CD14-positive monocyte (primary cell): Measurements from ENCODE around the gene IGF1. TPM values are rescaled to one million over a fixed set of nuclear protein-coding genes. Genes with fewer than 3 reads are reported as not detected.

Source experiments
- DNase-seq, 3 donors: peaks; one replicate each; pipeline ENCODE4 v3.0.0-alpha.2; 2011 to 2022
- H2AFZ ChIP-seq: 2 replicates; pipeline ENCODE4 v1.6.0; 2012; ENCODE audit warnings: mild to moderate bottlenecking, low read depth, low read length, inconsistent platforms; ENCODE audit not compliant: insufficient read depth, poor library complexity, severe bottlenecking
- H3K27ac ChIP-seq, 2 donors: 1 replicate in 1 of 2; 2 replicates in 1 of 2; pipeline ENCODE4 v1.5.1; 2012 to 2013; ENCODE audit warnings: low read length in 2 of 2, control low read depth in 1 of 2, inconsistent platforms in 1 of 2, low read depth in 1 of 2, mild to moderate bottlenecking in 1 of 2
- H3K27me3 ChIP-seq, 2 donors: one replicate each; pipeline versions ENCODE4 v1.6.0 to v1.6.1; 2011 to 2013; ENCODE audit warnings: low read length in 2 of 2; ENCODE audit not compliant: control insufficient read depth in 2 of 2, insufficient read depth in 2 of 2
- H3K36me3 ChIP-seq, 2 donors: replicated peaks in 1 of 2; 1 replicate in 1 of 2; 2 replicates in 1 of 2; pipeline versions ENCODE4 v1.5.1 to v1.6.1; 2012 to 2013; ENCODE audit warnings: low read length in 2 of 2, control low read depth in 1 of 2, inconsistent platforms in 1 of 2, mild to moderate bottlenecking in 1 of 2; ENCODE audit not compliant: insufficient read depth in 2 of 2, control insufficient read depth in 1 of 2
- H3K4me1 ChIP-seq, 2 donors: 1 replicate in 1 of 2; 2 replicates in 1 of 2; pipeline versions ENCODE4 v1.5.1 to v1.6.1; 2012 to 2013; ENCODE audit warnings: low read length in 2 of 2, control low read depth in 1 of 2, inconsistent platforms in 1 of 2, mild to moderate bottlenecking in 1 of 2, moderate library complexity in 1 of 2; ENCODE audit not compliant: insufficient read depth in 2 of 2, control insufficient read depth in 1 of 2
- H3K4me2 ChIP-seq: replicated peaks from 2 replicates; pipeline ENCODE3; 2012; ENCODE audit warnings: low read length, moderate library complexity, mild to moderate bottlenecking; ENCODE audit not compliant: poor library complexity, severe bottlenecking; ENCODE audit errors: extremely low read depth
- H3K4me3 ChIP-seq, 3 experiments: fragments of 200-600 bp in 1 of 3; sonication (generic) in 1 of 3; replicated peaks in 1 of 3; 1 replicate in 2 of 3; 2 replicates in 1 of 3; pipeline ENCODE4 v1.5.1; 2011 to 2013; ENCODE audit warnings: low read length in 3 of 3, mild to moderate bottlenecking in 3 of 3, control low read depth in 2 of 3, low read depth in 2 of 3, inconsistent platforms in 1 of 3, moderate library complexity in 1 of 3
- H3K79me2 ChIP-seq: 2 replicates; pipeline ENCODE4 v1.6.0; 2012; ENCODE audit warnings: mild to moderate bottlenecking, control low read depth, inconsistent platforms, low read length, moderate library complexity; ENCODE audit not compliant: insufficient read depth
- H3K9ac ChIP-seq: 2 replicates; pipeline ENCODE4 v1.6.0; 2017; ENCODE audit warnings: low read length, mild to moderate bottlenecking; ENCODE audit not compliant: insufficient read depth, poor library complexity, severe bottlenecking
- H3K9me3 ChIP-seq, 2 donors: replicated peaks in 1 of 2; 1 replicate in 1 of 2; 2 replicates in 1 of 2; pipeline versions ENCODE4 v1.5.1 to v1.6.1; 2012 to 2013; ENCODE audit warnings: low read length in 2 of 2, control low read depth in 1 of 2; ENCODE audit not compliant: control insufficient read depth in 1 of 2, insufficient read depth in 1 of 2
- H4K20me1 ChIP-seq: 2 replicates; pipeline ENCODE4 v1.6.0; 2012; ENCODE audit warnings: mild to moderate bottlenecking, low read length, control low read depth, moderate library complexity; ENCODE audit not compliant: insufficient read depth
- H3K27ac Mint-ChIP-seq, 7 donors: one replicate each; pipeline ENCODE4 v1.8.0; 2020; ENCODE audit warnings: mild to moderate bottlenecking in 7 of 7, mixed read lengths in 7 of 7, moderate library complexity in 6 of 7, inconsistent platforms in 2 of 7
- H3K27me3 Mint-ChIP-seq, 3 donors: one replicate each; pipeline ENCODE4 v1.8.0; 2021 to 2022; ENCODE audit warnings: low read depth in 3 of 3, mild to moderate bottlenecking in 3 of 3, mixed read lengths in 3 of 3, moderate library complexity in 3 of 3, inconsistent platforms in 1 of 3
- H3K36me3 Mint-ChIP-seq, 2 donors: one replicate each; pipeline ENCODE4 v1.8.0; 2020; ENCODE audit warnings: mixed read lengths in 2 of 2, inconsistent platforms in 1 of 2, mild to moderate bottlenecking in 1 of 2
- H3K4me1 Mint-ChIP-seq: one replicate; pipeline ENCODE4 v1.8.0; 2020; ENCODE audit warnings: mild to moderate bottlenecking, mixed read lengths
- H3K4me3 Mint-ChIP-seq, 2 donors: one replicate each; pipeline ENCODE4 v1.8.0; 2020; ENCODE audit warnings: mild to moderate bottlenecking in 2 of 2, mixed read lengths in 2 of 2, moderate library complexity in 1 of 2
- H3K9me3 Mint-ChIP-seq, 7 donors: one replicate each; pipeline ENCODE4 v1.8.0; 2020 to 2022; ENCODE audit warnings: mixed read lengths in 7 of 7, mild to moderate bottlenecking in 6 of 7, moderate library complexity in 6 of 7, inconsistent platforms in 2 of 7
- WGBS: methylation state at CpG from one replicate; pipeline ENCODE4 v1.1.5; 2013; ENCODE audit warnings: missing lambda C conversion rate; ENCODE audit not compliant: insufficient coverage; 5-methylcytosine and 5-hydroxymethylcytosine counted together
- intact Hi-C, 2 donors: fragments of 100-400 bp; cut with micrococcal nuclease; formaldehyde crosslinking; loops; one replicate each; pipeline versions ENCODE4 v1.15.0 to v1.15.1; 2023
- polyA plus RNA-seq, 3 donors: library from polyadenylated mRNA; depleted of rRNA in 1 of 3; unstranded in 2 of 3; stranded (reverse) in 1 of 3; fragments of 300-500 nt in 2 of 3; fragments of >200 nt in 1 of 3; fragmentation: Illumina TruSeq in 2 of 3; gene quantifications; 1 replicate in 2 of 3; 2 replicates in 1 of 3; pipeline ENCODE4 v1.2.3, GENCODE V29; 2012 to 2021
- TF ChIP-seq, protein P1 (sequence below): fragments of 200-600 bp; IDR thresholded peaks from one replicate; pipeline ENCODE4 v1.8.0; 2022; ENCODE audit warnings: antibody characterized with exemption, mild to moderate bottlenecking

IGF1 gene
- polyA plus RNA-seq, 3 donors, result not detected

DNA sequence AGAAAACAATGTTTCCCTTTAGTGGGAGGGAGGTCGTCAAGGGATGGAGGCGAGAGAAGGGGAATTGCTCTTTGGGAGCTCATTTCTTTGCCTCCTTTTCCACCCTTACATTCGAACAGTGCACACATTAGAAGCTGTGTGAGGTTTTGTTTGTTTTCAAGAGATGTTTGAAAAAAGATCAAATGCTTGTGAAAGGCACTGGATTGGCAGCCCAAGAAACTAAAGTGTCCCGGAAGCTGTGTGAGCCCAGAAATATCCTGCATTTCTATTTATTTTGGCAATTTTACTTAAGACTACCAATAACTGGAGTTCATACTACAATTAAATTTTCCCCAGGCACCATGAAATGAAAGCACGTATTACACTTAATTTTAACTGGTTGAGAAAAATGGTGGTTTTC, 67.0 kb downstream of the IGF1 start:
- Histone ChIP-seq H3K4me3 (no peak overlapping the region), H4K20me1 (no peaks in the 10 kb centered on the region), H3K9ac (no peak overlapping the region), H3K27ac (no peak overlapping the region), H3K79me2 (no peaks in the 10 kb centered on the region), H3K4me1 (no peaks in the 10 kb centered on the region), H3K4me2 (no peak overlapping the region), H3K9me3 (no peaks in the 10 kb centered on the region), H3K36me3 (no peaks in the 10 kb centered on the region), H2AFZ (no peak overlapping the region), H3K27me3 (no peaks in the 10 kb centered on the region)
- Mint-ChIP-seq H3K4me3 (no peak overlapping the region), H3K27ac (no peak overlapping the region), H3K27me3 (peaks cover 0 to 4% (median 3%) of the 10 kb centered on the region in 3 donors), H3K9me3 (peaks cover 0 to 10% (median 4%) of the 10 kb centered on the region in 7 donors), H3K36me3 (no peaks in the 10 kb centered on the region), H3K4me1 (no peaks in the 10 kb centered on the region)
- TF ChIP-seq, protein P1, sequence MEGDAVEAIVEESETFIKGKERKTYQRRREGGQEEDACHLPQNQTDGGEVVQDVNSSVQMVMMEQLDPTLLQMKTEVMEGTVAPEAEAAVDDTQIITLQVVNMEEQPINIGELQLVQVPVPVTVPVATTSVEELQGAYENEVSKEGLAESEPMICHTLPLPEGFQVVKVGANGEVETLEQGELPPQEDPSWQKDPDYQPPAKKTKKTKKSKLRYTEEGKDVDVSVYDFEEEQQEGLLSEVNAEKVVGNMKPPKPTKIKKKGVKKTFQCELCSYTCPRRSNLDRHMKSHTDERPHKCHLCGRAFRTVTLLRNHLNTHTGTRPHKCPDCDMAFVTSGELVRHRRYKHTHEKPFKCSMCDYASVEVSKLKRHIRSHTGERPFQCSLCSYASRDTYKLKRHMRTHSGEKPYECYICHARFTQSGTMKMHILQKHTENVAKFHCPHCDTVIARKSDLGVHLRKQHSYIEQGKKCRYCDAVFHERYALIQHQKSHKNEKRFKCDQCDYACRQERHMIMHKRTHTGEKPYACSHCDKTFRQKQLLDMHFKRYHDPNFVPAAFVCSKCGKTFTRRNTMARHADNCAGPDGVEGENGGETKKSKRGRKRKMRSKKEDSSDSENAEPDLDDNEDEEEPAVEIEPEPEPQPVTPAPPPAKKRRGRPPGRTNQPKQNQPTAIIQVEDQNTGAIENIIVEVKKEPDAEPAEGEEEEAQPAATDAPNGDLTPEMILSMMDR, result no peak
- WGBS, result no CpG with 5 or more reads among the region's 5 CpGs
- no peak for DNase-seq
- intact Hi-C loops, result no loop called here

DNA sequence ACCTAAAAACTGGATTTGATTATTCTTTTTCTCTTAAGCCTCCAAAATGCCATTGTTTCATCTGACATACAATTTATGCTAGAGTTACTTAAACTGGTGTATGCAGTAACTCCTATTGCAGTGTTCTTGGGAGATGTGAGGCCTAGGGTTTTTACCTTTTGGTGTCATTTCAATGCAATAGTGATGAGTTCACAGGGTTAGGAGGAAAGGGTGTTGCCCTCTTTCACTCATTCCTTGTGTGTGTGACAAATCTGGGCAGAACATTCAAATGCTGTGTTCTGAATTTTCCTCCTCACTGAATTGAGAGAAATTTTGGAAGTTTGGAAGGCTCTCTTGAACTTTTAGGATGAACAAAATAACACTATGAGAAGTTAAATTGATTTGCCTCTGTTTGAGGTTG, 69.9 kb downstream of the IGF1 start:
- Histone ChIP-seq H4K20me1 (no peaks in the 10 kb centered on the region), H3K9me3 (no peaks in the 10 kb centered on the region), H3K4me3 (no peak overlapping the region), H3K27me3 (no peaks in the 10 kb centered on the region), H3K36me3 (no peaks in the 10 kb centered on the region), H3K27ac (no peak overlapping the region), H3K9ac (no peak overlapping the region), H3K4me2 (no peak overlapping the region), H3K4me1 (no peaks in the 10 kb centered on the region), H3K79me2 (no peaks in the 10 kb centered on the region), H2AFZ (no peak overlapping the region)
- Mint-ChIP-seq H3K4me3 (no peak overlapping the region), H3K36me3 (no peaks in the 10 kb centered on the region), H3K9me3 (peaks cover 0 to 2% (median 0%) of the 10 kb centered on the region in 7 donors), H3K27ac (no peak overlapping the region), H3K4me1 (no peaks in the 10 kb centered on the region), H3K27me3 (no peaks in the 10 kb centered on the region)
- TF ChIP-seq, protein P1, result no peak
- intact Hi-C loops, result no loop called here
- no peak for DNase-seq
